ENCODE data around the gene RAI1.

DNA sequence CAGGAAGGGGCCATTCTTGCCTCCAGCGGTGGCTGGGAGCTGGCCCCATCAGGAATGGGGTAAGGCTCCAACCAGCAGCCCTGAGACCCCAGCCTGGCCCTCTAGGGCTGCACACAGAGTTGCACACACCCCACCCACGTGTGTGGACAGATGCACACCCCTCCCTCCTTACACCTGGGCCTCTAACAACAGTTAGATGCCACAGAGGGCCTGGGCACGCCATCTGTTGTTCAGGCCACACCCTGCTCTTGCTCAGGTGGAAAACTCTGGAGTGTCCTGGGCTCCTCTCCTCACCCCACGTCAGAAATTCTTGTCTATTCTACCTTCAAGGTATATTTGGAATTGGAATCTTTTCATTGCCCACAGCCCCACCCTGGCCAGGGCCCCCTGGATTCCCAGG, 13.3 kb upstream of the RAI1 start:
- TF ChIP-seq POLR2G (IDR thresholded peaks at IDR 0.05; ENCODE audit: low read depth, low read length) (no peak), POLR2A (IDR thresholded peaks at IDR 0.05; ENCODE audit: insufficient read depth in 1 of 2, low read depth in 2 of 2, low read length in 2 of 2) (no peak), EP300 (IDR thresholded peaks at IDR 0.05; ENCODE audit: low read depth in 2 of 2, low read length in 2 of 2) (no peak), EP300 (CRISPR knock-in tag; IDR thresholded peaks at IDR 0.05; ENCODE audit: borderline replicate concordance) (no peak), HOXA5 (CRISPR knock-in tag; IDR thresholded peaks at IDR 0.05) (no peak), EZH2 (conservative IDR thresholded peaks at IDR 0.05; ENCODE audit: low read depth, low read length) (no peak), GTF2F1 (IDR thresholded peaks at IDR 0.05; ENCODE audit: low read length) (no peak), PHB2 (IDR thresholded peaks at IDR 0.05; ENCODE audit: partially characterized antibody) (no peak)
- TF ChIP-seq, protein P1, sequence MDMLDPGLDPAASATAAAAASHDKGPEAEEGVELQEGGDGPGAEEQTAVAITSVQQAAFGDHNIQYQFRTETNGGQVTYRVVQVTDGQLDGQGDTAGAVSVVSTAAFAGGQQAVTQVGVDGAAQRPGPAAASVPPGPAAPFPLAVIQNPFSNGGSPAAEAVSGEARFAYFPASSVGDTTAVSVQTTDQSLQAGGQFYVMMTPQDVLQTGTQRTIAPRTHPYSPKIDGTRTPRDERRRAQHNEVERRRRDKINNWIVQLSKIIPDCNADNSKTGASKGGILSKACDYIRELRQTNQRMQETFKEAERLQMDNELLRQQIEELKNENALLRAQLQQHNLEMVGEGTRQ (IDR thresholded peaks at IDR 0.05; ENCODE audit: low read depth, low read length), result no peak
- TF ChIP-seq, protein P1 (CRISPR knock-in tag; IDR thresholded peaks at IDR 0.05; ENCODE audit: borderline replicate concordance), result no peak
- TF ChIP-seq, protein P2, sequence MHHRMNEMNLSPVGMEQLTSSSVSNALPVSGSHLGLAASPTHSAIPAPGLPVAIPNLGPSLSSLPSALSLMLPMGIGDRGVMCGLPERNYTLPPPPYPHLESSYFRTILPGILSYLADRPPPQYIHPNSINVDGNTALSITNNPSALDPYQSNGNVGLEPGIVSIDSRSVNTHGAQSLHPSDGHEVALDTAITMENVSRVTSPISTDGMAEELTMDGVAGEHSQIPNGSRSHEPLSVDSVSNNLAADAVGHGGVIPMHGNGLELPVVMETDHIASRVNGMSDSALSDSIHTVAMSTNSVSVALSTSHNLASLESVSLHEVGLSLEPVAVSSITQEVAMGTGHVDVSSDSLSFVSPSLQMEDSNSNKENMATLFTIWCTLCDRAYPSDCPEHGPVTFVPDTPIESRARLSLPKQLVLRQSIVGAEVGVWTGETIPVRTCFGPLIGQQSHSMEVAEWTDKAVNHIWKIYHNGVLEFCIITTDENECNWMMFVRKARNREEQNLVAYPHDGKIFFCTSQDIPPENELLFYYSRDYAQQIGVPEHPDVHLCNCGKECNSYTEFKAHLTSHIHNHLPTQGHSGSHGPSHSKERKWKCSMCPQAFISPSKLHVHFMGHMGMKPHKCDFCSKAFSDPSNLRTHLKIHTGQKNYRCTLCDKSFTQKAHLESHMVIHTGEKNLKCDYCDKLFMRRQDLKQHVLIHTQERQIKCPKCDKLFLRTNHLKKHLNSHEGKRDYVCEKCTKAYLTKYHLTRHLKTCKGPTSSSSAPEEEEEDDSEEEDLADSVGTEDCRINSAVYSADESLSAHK (CRISPR knock-in tag; IDR thresholded peaks at IDR 0.05; ENCODE audit: borderline replicate concordance), result no peak
- TF ChIP-seq, protein P3, sequence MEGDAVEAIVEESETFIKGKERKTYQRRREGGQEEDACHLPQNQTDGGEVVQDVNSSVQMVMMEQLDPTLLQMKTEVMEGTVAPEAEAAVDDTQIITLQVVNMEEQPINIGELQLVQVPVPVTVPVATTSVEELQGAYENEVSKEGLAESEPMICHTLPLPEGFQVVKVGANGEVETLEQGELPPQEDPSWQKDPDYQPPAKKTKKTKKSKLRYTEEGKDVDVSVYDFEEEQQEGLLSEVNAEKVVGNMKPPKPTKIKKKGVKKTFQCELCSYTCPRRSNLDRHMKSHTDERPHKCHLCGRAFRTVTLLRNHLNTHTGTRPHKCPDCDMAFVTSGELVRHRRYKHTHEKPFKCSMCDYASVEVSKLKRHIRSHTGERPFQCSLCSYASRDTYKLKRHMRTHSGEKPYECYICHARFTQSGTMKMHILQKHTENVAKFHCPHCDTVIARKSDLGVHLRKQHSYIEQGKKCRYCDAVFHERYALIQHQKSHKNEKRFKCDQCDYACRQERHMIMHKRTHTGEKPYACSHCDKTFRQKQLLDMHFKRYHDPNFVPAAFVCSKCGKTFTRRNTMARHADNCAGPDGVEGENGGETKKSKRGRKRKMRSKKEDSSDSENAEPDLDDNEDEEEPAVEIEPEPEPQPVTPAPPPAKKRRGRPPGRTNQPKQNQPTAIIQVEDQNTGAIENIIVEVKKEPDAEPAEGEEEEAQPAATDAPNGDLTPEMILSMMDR (CRISPR knock-in tag; IDR thresholded peaks at IDR 0.05), result no peak
- TF ChIP-seq, protein P4, sequence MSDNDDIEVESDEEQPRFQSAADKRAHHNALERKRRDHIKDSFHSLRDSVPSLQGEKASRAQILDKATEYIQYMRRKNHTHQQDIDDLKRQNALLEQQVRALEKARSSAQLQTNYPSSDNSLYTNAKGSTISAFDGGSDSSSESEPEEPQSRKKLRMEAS (IDR thresholded peaks at IDR 0.05), result no peak

All from HepG2 (cell line).